Caco-2 (cell line): ENCODE data around the gene RAB4B. TPM values are rescaled to one million over a fixed set of nuclear protein-coding genes. Genes with fewer than 3 reads are reported as not detected.

Experiments used
- BruUV-seq: library from RNA; stranded (reverse); fragments of 400-500 nt; replicated peaks from 2 replicates; lab custom pipeline; 2021; lab: Mats Ljungman, UMichigan
- CTCF ChIA-PET: fragments of 300-600 bp; sonication (Branson Sonifier 250); formaldehyde crosslinking; loops from one replicate; lab custom pipeline; 2022; ENCODE audit warnings: antibody characterized with exemption; lab: Charles Lee
- POLR2A ChIA-PET: fragments of 300-600 bp; sonication (Branson Sonifier 250); formaldehyde crosslinking; loops from one replicate; lab custom pipeline; 2022; ENCODE audit warnings: antibody characterized with exemption; lab: Charles Lee
- DNase-seq, 2 experiments: peaks; one replicate each; pipeline versions ENCODE4 v3.0.0 to v3.0.0-alpha.2; 2020 to 2022
- H3K27me3 ChIP-seq: replicated peaks from 2 replicates; pipeline ENCODE4 v1.6.0; 2011; ENCODE audit warnings: low read length; ENCODE audit not compliant: control insufficient read depth, insufficient read depth
- H3K36me3 ChIP-seq: 2 replicates; pipeline ENCODE4 v1.5.1; 2011; ENCODE audit warnings: low read length; ENCODE audit not compliant: control insufficient read depth, insufficient read depth
- H3K4me1 ChIP-seq: fragments of 250-450 bp; sonication (Bioruptor Pico); 2 replicates; pipeline ENCODE4 v1.5.1; 2020; ENCODE audit warnings: mild to moderate bottlenecking
- H3K4me3 ChIP-seq: 2 replicates; pipeline ENCODE4 v1.5.1; 2011; ENCODE audit warnings: low read depth, mild to moderate bottlenecking, control low read depth, low read length
- H3K9me3 ChIP-seq: fragments of 250-450 bp; sonication (Bioruptor Pico); 2 replicates; pipeline ENCODE4 v1.5.1; 2020; ENCODE audit warnings: mild to moderate bottlenecking, moderate library complexity
- H3K27ac Mint-ChIP-seq: one replicate; pipeline ENCODE4 v1.8.0; 2022; ENCODE audit warnings: mixed read lengths; ENCODE audit not compliant: unreplicated experiment
- H3K27me3 Mint-ChIP-seq: one replicate; pipeline ENCODE4 v1.8.0; 2022; ENCODE audit warnings: mixed read lengths; ENCODE audit not compliant: insufficient read depth, unreplicated experiment
- H3K36me3 Mint-ChIP-seq: one replicate; pipeline ENCODE4 v1.8.0; 2022; ENCODE audit warnings: mild to moderate bottlenecking, mixed read lengths; ENCODE audit not compliant: insufficient read depth, unreplicated experiment
- H3K4me1 Mint-ChIP-seq: one replicate; pipeline ENCODE4 v1.8.0; 2022; ENCODE audit warnings: low read depth, mixed read lengths; ENCODE audit not compliant: unreplicated experiment
- H3K4me3 Mint-ChIP-seq: one replicate; pipeline ENCODE4 v1.8.0; 2022; ENCODE audit warnings: mild to moderate bottlenecking, moderate library complexity, mixed read lengths; ENCODE audit not compliant: unreplicated experiment
- H3K9me3 Mint-ChIP-seq: one replicate; pipeline ENCODE4 v1.8.0; 2022; ENCODE audit warnings: mixed read lengths; ENCODE audit not compliant: unreplicated experiment
- CTCF ChIP-seq, 2 experiments: fragments of 200-600 bp in 1 of 2; IDR thresholded peaks; 1 replicate in 1 of 2; 2 replicates in 1 of 2; pipeline versions ENCODE4 v1.5.1 to v1.8.0; 2011 to 2022; ENCODE audit warnings: antibody characterized with exemption in 1 of 2, control low read depth in 1 of 2, inconsistent platforms in 1 of 2, low read depth in 1 of 2, low read length in 1 of 2, mild to moderate bottlenecking in 1 of 2, moderate library complexity in 1 of 2; ENCODE audit not compliant: insufficient read depth in 1 of 2, severe bottlenecking in 1 of 2, unreplicated experiment in 1 of 2
- intact Hi-C: fragments of 100-400 bp; cut with micrococcal nuclease; formaldehyde crosslinking; loops from one replicate; pipeline ENCODE4 v1.10.0; 2022; ENCODE audit not compliant: unreplicated experiment
- total RNA-seq: library from RNA; stranded (reverse); gene quantifications from 2 replicates; pipeline ENCODE4 v1.2.3, GENCODE V29; 2022

Gene RAB4B
- total RNA-seq, 1 experiment from 2014 or later: 21.5 TPM

GRCh38 chr19:40791996-40792395, 13.9 kb downstream of the RAB4B start:
- H3K27ac Mint-ChIP-seq: no peak overlapping the region
- no peaks in the 10 kb centered on the region for H3K27me3 Mint-ChIP-seq
- Histone ChIP-seq H3K4me3 (no peak overlapping the region), H3K4me1 (peaks cover 11% of the 10 kb centered on the region; the same call in 1 of the 2 replicates), H3K27me3 (no peaks in the 10 kb centered on the region), H3K36me3 (no peaks in the 10 kb centered on the region), H3K9me3 (no peaks in the 10 kb centered on the region)
- BruUV-seq: no TSS peak
- H3K36me3 Mint-ChIP-seq: no peaks in the 10 kb centered on the region
- ChIA-PET POLR2A (interaction anchor here (0.5 kb wide), 2 partner anchors 15 to 359 kb away, joined by 5 read pairs; no protein-coding TSS in a partner anchor), CTCF (no interaction called here)
- no peak for TF ChIP-seq CTCF (IDR thresholded peaks at IDR 0.05; ENCODE audit: insufficient read depth in 1 of 2, low read depth in 1 of 2, low read length in 1 of 2, severe bottlenecking in 1 of 2, unreplicated experiment in 1 of 2)
- intact Hi-C loops: no loop called here
- no peak for DNase-seq
- no peaks in the 10 kb centered on the region for H3K4me1 Mint-ChIP-seq
- no peak overlapping the region for H3K4me3 Mint-ChIP-seq
- H3K9me3 Mint-ChIP-seq: no peaks in the 10 kb centered on the region

DNA sequence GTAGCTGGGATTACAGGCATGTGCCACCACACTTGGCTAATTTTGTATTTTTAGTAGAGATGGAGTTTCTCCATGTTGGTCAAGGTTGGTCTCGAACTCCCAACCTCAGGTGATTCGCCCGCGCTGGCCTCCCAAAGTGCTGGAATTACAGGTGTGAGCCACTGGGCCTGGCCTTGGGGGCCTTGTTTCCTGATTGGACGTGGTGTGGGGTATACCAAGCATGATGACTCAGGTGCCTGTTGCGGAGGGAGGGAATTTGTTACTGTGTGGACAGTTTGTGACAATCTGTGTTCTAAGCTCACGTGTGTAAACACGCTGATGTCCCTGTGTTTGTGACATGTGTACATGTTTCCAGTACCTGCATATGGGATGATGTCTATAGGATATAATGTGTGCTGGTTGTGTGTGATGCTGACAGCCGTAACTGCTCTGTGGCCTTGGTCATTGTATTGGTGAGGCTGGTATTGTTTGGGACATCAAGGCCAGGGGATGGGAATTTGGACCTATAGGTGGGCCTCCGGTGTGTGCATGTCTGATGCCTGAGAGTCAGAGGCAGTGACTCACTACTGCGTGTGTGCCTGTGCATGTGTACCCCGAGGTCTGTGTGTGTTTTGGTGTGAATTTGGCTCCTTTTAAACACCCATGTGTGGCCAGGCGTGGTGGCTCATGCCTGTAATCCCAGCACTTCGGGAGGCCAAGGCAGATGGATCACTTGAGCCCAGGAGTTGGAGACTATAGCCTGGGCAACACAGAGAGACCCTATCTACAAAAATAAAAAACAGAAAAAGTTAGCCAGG, 19.3 kb downstream of the RAB4B start:
- POLR2A ChIA-PET: interaction anchor here (0.6 to 2.8 kb wide), 4 partner anchors 19 to 47 kb away, joined by 3 to 39 read pairs (median 16); partner anchors contain the start of genes ACTMAP, RAB4B and SNRPA
- no peaks in the 10 kb centered on the region for H3K27me3 Mint-ChIP-seq
- peaks cover 40% of the 10 kb centered on the region for H3K36me3 Mint-ChIP-seq
- TF ChIP-seq CTCF (IDR thresholded peaks at IDR 0.05; ENCODE audit: insufficient read depth in 1 of 2, low read depth in 1 of 2, low read length in 1 of 2, severe bottlenecking in 1 of 2, unreplicated experiment in 1 of 2): no peak
- no TSS peak for BruUV-seq
- Histone ChIP-seq H3K27me3 (no peaks in the 10 kb centered on the region), H3K36me3 (peaks cover 14% of the 10 kb centered on the region), H3K4me1 (peaks cover 20% of the 10 kb centered on the region), H3K4me3 (peak overlapping the region; percentile 50; the same call in 1 of the 2 replicates), H3K9me3 (no peaks in the 10 kb centered on the region)
- H3K27ac Mint-ChIP-seq: peak overlapping the region; percentile 96
- H3K9me3 Mint-ChIP-seq: no peaks in the 10 kb centered on the region
- H3K4me1 Mint-ChIP-seq: peaks cover 8% of the 10 kb centered on the region
- CTCF ChIA-PET: interaction anchor here (1.3 to 1.9 kb wide), 5 partner anchors 10 to 347 kb away, joined by 3 to 49 read pairs (median 5); partner anchors contain the start of gene RAB4B
- peak overlapping the region; percentile 100 for H3K4me3 Mint-ChIP-seq
- no peak for DNase-seq
- intact Hi-C loops: no loop called here

GRCh38 chr19:40797963-40798682, 20.1 kb downstream of the RAB4B start:
- no peaks in the 10 kb centered on the region for H3K27me3 ChIP-seq
- H3K36me3 ChIP-seq: peaks cover 15% of the 10 kb centered on the region
- peak; percentile 90 to 92 for DNase-seq
- H3K4me3 Mint-ChIP-seq: peak overlapping the region; percentile 100
- ChIA-PET CTCF (interaction anchor here (0.6 to 1.9 kb wide), 14 partner anchors 9 to 346 kb away, joined by 3 to 49 read pairs (median 4); partner anchors contain the start of genes ACTMAP, RAB4B and SNRPA), POLR2A (interaction anchor here (0.6 to 2.8 kb wide), 9 partner anchors 10 to 107 kb away, joined by 3 to 39 read pairs (median 3); partner anchors contain the start of genes ACTMAP, COQ8B, ITPKC and RAB4B)
- no peaks in the 10 kb centered on the region for H3K9me3 ChIP-seq
- peak; percentile 57 to 63 for TF ChIP-seq CTCF (IDR thresholded peaks at IDR 0.05; ENCODE audit: insufficient read depth in 1 of 2, low read depth in 1 of 2, low read length in 1 of 2, severe bottlenecking in 1 of 2, unreplicated experiment in 1 of 2)
- H3K4me3 ChIP-seq: peak overlapping the region; percentile 50
- peaks cover 48% of the 10 kb centered on the region for H3K36me3 Mint-ChIP-seq
- peaks cover 10% of the 10 kb centered on the region for H3K4me1 Mint-ChIP-seq
- peak overlapping the region; percentile 96 for H3K27ac Mint-ChIP-seq
- peaks cover 15% of the 10 kb centered on the region for H3K4me1 ChIP-seq
- no peaks in the 10 kb centered on the region for H3K9me3 Mint-ChIP-seq
- H3K27me3 Mint-ChIP-seq: no peaks in the 10 kb centered on the region
- intact Hi-C loops: loop anchor here (1.0 to 2.0 kb wide), 5 partner anchors 20 to 467 kb away; partner anchors contain the start of genes ACTMAP, COQ8B, HNRNPUL1 and ITPKC
- TSS peak; percentile 96 for BruUV-seq
